HCT116 (cell line): ENCODE data around the gene PIK3CD. TPM values are rescaled to one million over a fixed set of nuclear protein-coding genes. Genes with fewer than 3 reads are reported as not detected.

ENCODE experiments used
- ATAC-seq: fragments of 200-7000 bp; cut with Tn5 transposase; 2 replicates; pipeline ENCODE4 v1.9.1; 2020; ENCODE audit warnings: mild to moderate bottlenecking, moderate library complexity
- BruUV-seq: library from RNA; stranded (reverse); fragments of 400-500 nt; replicated peaks from 2 replicates; lab custom pipeline; 2021; lab: Mats Ljungman, UMichigan
- CTCF ChIA-PET: fragments of 300-600 bp; sonication (Branson Sonifier 250); formaldehyde crosslinking; loops from one replicate; lab custom pipeline; 2021; ENCODE audit warnings: antibody characterized with exemption; lab: Charles Lee
- POLR2A ChIA-PET: fragments of 300-600, 350-600 bp; sonication (Branson Sonifier 250); formaldehyde crosslinking; loops from one replicate; lab custom pipeline; 2021; ENCODE audit warnings: antibody characterized with exemption; lab: Charles Lee
- RAD21 ChIA-PET, 2 experiments: fragments of 300-600 bp; sonication (Branson Sonifier 250); formaldehyde crosslinking; loops; one replicate each; lab custom pipeline; 2023; ENCODE audit warnings: low total read pairs in 2 of 2; ENCODE audit not compliant: uncharacterized antibody in 2 of 2, unreplicated experiment in 2 of 2, low non-redundant PET in 1 of 2; lab: Charles Lee
- DNase-seq: peaks from one replicate; pipeline ENCODE4 v3.0.0-alpha.2; 2010; ENCODE audit warnings: low read depth, low spot score
- H2AFZ ChIP-seq: fragments of 200-600 bp; shearing (Covaris generic), sonication (generic); 2 replicates; pipeline ENCODE4 v1.6.1; 2017; ENCODE audit warnings: low read depth, mixed run types, mixed read lengths, antibody characterized with exemption, low read length; ENCODE audit not compliant: poor library complexity, severe bottlenecking
- H3K27ac ChIP-seq: 2 replicates; pipeline ENCODE4 v1.5.1; 2012; ENCODE audit warnings: low read depth, low read length
- H3K27me3 ChIP-seq: fragments of 200-600 bp; sonication (generic); 2 replicates; pipeline ENCODE4 v1.6.1; 2016; ENCODE audit warnings: mixed run types, low read length, mixed read lengths; ENCODE audit not compliant: insufficient read depth
- H3K36me3 ChIP-seq, 2 experiments: fragments of 200-500 bp in 1 of 2; fragments of 200-600 bp in 1 of 2; sonication (Bioruptor generic) in 1 of 2; sonication (generic) in 1 of 2; 2 replicates each; pipeline versions ENCODE4 v1.5.1 to v1.6.1; 2014 to 2016; ENCODE audit warnings: low read length in 2 of 2, inconsistent platforms in 1 of 2, mixed read lengths in 1 of 2, mixed run types in 1 of 2; ENCODE audit not compliant: insufficient read depth in 2 of 2, control insufficient read depth in 1 of 2
- H3K4me1 ChIP-seq, 2 experiments: fragments of 200-600 bp in 1 of 2; sonication (generic) in 1 of 2; 2 replicates each; pipeline versions ENCODE4 v1.5.1 to v1.6.1; 2012 to 2017; ENCODE audit warnings: low read length in 2 of 2, inconsistent platforms in 1 of 2, mild to moderate bottlenecking in 1 of 2, mixed read lengths in 1 of 2, mixed run types in 1 of 2, moderate library complexity in 1 of 2; ENCODE audit not compliant: insufficient read depth in 2 of 2, control insufficient read depth in 1 of 2
- H3K4me2 ChIP-seq: fragments of 200-600 bp; sonication (generic); 2 replicates; pipeline ENCODE4 v1.6.1; 2017; ENCODE audit warnings: mixed run types, low read length, mixed read lengths
- H3K4me3 ChIP-seq, 2 experiments: fragments of 200-600 bp in 1 of 2; sonication (generic) in 1 of 2; replicated peaks in 1 of 2; 2 replicates each; pipeline ENCODE4 v1.5.1; 2011 to 2016; ENCODE audit warnings: low read length in 2 of 2, control low read depth in 1 of 2, low read depth in 1 of 2, mild to moderate bottlenecking in 1 of 2, mixed read lengths in 1 of 2, mixed run types in 1 of 2
- H3K79me2 ChIP-seq: fragments of 200-600 bp; sonication (generic); 2 replicates; pipeline ENCODE4 v1.6.1; 2017; ENCODE audit warnings: mild to moderate bottlenecking, mixed run types, low read length, moderate library complexity, mixed read lengths; ENCODE audit not compliant: insufficient read depth
- H3K9ac ChIP-seq: fragments of 200-600 bp; sonication (generic); 2 replicates; pipeline ENCODE4 v1.6.1; 2016; ENCODE audit warnings: low read length, mixed read lengths
- H3K9me2 ChIP-seq: fragments of 200-600 bp; sonication (generic), shearing (Covaris generic); 2 replicates; pipeline ENCODE4 v1.6.1; 2017; ENCODE audit warnings: mixed run types, mild to moderate bottlenecking, moderate library complexity; ENCODE audit not compliant: insufficient read depth
- H3K9me3 ChIP-seq, 2 experiments: fragments of 200-500 bp in 1 of 2; fragments of 200-600 bp in 1 of 2; sonication (Bioruptor generic) in 1 of 2; sonication (generic) in 1 of 2; 2 replicates each; pipeline ENCODE4 v1.6.1; 2014 to 2017; ENCODE audit warnings: low read length in 2 of 2, mixed read lengths in 2 of 2, inconsistent platforms in 1 of 2, low read depth in 1 of 2, mild to moderate bottlenecking in 1 of 2, mixed run types in 1 of 2, moderate library complexity in 1 of 2; ENCODE audit not compliant: control insufficient read depth in 1 of 2, insufficient read depth in 1 of 2
- H4K20me1 ChIP-seq: fragments of 200-600 bp; sonication (generic), shearing (Covaris generic); 2 replicates; pipeline ENCODE4 v1.6.1; 2017; ENCODE audit warnings: mixed run types, mild to moderate bottlenecking, moderate library complexity; ENCODE audit not compliant: insufficient read depth
- CBX3 ChIP-seq: IDR thresholded peaks from 2 replicates; pipeline ENCODE4 v1.6.1; 2012; ENCODE audit warnings: low read depth
- CEBPB ChIP-seq: IDR thresholded peaks from 2 replicates; pipeline ENCODE4 v1.6.1; 2012; ENCODE audit warnings: low read depth
- EGR1 ChIP-seq: IDR thresholded peaks from 2 replicates; pipeline ENCODE4 v1.6.1; 2012; ENCODE audit warnings: low read depth
- ELF1 ChIP-seq: IDR thresholded peaks from 2 replicates; pipeline ENCODE4 v1.6.1; 2012; ENCODE audit warnings: low read depth, borderline replicate concordance
- EZH2 ChIP-seq: fragments of 200-600 bp; sonication (generic); IDR thresholded peaks from 2 replicates; pipeline ENCODE4 v1.6.1; 2017; ENCODE audit warnings: antibody characterized with exemption, mixed run types
- POLR2A ChIP-seq: IDR thresholded peaks from 2 replicates; pipeline ENCODE4 v1.7.0; 2011; ENCODE audit warnings: borderline replicate concordance; ENCODE audit not compliant: insufficient read depth, insufficient read length; ENCODE audit errors: extremely low read depth
- POLR2AphosphoS5 ChIP-seq: IDR thresholded peaks from 2 replicates; pipeline ENCODE4 v1.6.1; 2011; ENCODE audit warnings: mild to moderate bottlenecking, low read depth, low read length, moderate library complexity
- RAD21 ChIP-seq: IDR thresholded peaks from 2 replicates; pipeline ENCODE4 v1.6.1; 2012; ENCODE audit warnings: low read depth, mild to moderate bottlenecking
- SIN3A ChIP-seq: IDR thresholded peaks from 2 replicates; pipeline ENCODE4 v1.6.1; 2012; ENCODE audit warnings: low read depth
- SP1 ChIP-seq: IDR thresholded peaks from 2 replicates; pipeline ENCODE4 v1.6.1; 2012; ENCODE audit warnings: low read depth
- SRF ChIP-seq: IDR thresholded peaks from 2 replicates; pipeline ENCODE4 v1.6.1; 2012; ENCODE audit warnings: low read depth
- YY1 ChIP-seq: IDR thresholded peaks from 2 replicates; pipeline ENCODE4 v1.6.1; 2011; ENCODE audit warnings: low read length, low read depth, moderate library complexity, mild to moderate bottlenecking; ENCODE audit not compliant: insufficient replicate concordance; ENCODE audit errors: extremely low read depth
- ZFX ChIP-seq: fragments of 450-650 bp; IDR thresholded peaks from 2 replicates; pipeline ENCODE4 v1.6.1; 2017
- ZNF274 ChIP-seq: fragments of 200-500 bp; sonication (Bioruptor generic); IDR thresholded peaks from 2 replicates; pipeline ENCODE4 v1.6.1; 2014; ENCODE audit warnings: mild to moderate bottlenecking, low read depth, low read length, inconsistent platforms
- intact Hi-C: fragments of 100-400 bp; cut with micrococcal nuclease; formaldehyde crosslinking; loops from 2 replicates; pipeline ENCODE4 v1.10.0; 2022
- total RNA-seq: library from RNA; stranded (reverse); gene quantifications from one replicate; pipeline ENCODE4 v1.2.1, GENCODE V29; 2021; ENCODE audit not compliant: unreplicated experiment
- TF ChIP-seq, protein P1 (sequence below): IDR thresholded peaks from 2 replicates; pipeline ENCODE4 v1.6.1; 2012
- TF ChIP-seq, protein P2 (sequence below): IDR thresholded peaks from 2 replicates; pipeline ENCODE4 v1.6.1; 2012; ENCODE audit warnings: low read depth
- TF ChIP-seq, protein P3 (sequence below): IDR thresholded peaks from 2 replicates; pipeline ENCODE4 v1.6.1; 2011; ENCODE audit warnings: mild to moderate bottlenecking, low read length, moderate library complexity; ENCODE audit not compliant: insufficient replicate concordance; ENCODE audit errors: extremely low read depth

PIK3CD gene
- total RNA-seq, 1 experiment from 2014 or later = 9.2 TPM

GRCh38 chr1:9759939-9760338 lies 108.4 kb downstream of the PIK3CD start:
- CTCF ChIA-PET = no interaction called here

DNA sequence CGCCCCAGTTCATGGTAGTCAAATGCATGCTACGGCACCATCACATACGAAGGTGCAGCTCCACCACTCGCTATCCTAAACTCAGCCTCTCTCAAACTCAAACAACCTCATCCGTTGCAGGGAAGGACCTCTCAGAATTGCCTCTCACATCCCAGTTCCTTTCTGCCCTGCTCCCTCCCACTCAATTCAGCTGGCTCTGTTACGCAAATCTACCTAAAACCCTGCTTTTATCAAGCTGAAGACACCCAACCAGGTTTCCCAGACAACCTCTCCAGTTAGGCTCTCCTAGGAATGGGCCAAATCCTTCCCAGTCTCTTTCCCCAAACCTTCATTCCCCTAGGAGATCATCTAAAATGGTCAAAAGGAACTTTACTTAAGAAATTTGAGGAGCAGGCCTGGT lies 109.3 kb downstream of the PIK3CD start:
- Histone ChIP-seq H2AFZ (no peak overlapping the region), H3K9me3 (no peaks in the 10 kb centered on the region), H3K79me2 (peaks cover 50% of the 10 kb centered on the region), H3K27ac (no peak overlapping the region), H3K36me3 (no peaks in the 10 kb centered on the region; a peak in 2 of 4 replicates), H3K4me1 (peaks cover 2 to 7% of the 10 kb centered on the region in 2 experiments; a peak in 2 of 4 replicates), H3K9ac (no peak overlapping the region), H3K4me2 (no peak overlapping the region), H3K27me3 (no peaks in the 10 kb centered on the region), H3K9me2 (no peaks in the 10 kb centered on the region), H4K20me1 (peaks cover 7% of the 10 kb centered on the region; the same call in 1 of the 2 replicates), H3K4me3 (no peak overlapping the region)
- BruUV-seq = no TSS peak
- intact Hi-C loops = no loop called here
- ChIA-PET RAD21 (no interaction called here), CTCF (no interaction called here), POLR2A (no interaction called here)
- no peak for ATAC-seq
- no peak for DNase-seq
- no peak for TF ChIP-seq RAD21
- no peak for TF ChIP-seq ZFX
- TF ChIP-seq SIN3A = no peak
- TF ChIP-seq CEBPB = no peak
- no peak for TF ChIP-seq ELF1
- TF ChIP-seq POLR2AphosphoS5 = no peak
- no peak for TF ChIP-seq SRF
- no peak for TF ChIP-seq YY1
- TF ChIP-seq, protein P1, sequence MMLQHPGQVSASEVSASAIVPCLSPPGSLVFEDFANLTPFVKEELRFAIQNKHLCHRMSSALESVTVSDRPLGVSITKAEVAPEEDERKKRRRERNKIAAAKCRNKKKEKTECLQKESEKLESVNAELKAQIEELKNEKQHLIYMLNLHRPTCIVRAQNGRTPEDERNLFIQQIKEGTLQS = no peak
- TF ChIP-seq SP1 = no peak
- TF ChIP-seq EZH2 = no peak
- TF ChIP-seq, protein P2, sequence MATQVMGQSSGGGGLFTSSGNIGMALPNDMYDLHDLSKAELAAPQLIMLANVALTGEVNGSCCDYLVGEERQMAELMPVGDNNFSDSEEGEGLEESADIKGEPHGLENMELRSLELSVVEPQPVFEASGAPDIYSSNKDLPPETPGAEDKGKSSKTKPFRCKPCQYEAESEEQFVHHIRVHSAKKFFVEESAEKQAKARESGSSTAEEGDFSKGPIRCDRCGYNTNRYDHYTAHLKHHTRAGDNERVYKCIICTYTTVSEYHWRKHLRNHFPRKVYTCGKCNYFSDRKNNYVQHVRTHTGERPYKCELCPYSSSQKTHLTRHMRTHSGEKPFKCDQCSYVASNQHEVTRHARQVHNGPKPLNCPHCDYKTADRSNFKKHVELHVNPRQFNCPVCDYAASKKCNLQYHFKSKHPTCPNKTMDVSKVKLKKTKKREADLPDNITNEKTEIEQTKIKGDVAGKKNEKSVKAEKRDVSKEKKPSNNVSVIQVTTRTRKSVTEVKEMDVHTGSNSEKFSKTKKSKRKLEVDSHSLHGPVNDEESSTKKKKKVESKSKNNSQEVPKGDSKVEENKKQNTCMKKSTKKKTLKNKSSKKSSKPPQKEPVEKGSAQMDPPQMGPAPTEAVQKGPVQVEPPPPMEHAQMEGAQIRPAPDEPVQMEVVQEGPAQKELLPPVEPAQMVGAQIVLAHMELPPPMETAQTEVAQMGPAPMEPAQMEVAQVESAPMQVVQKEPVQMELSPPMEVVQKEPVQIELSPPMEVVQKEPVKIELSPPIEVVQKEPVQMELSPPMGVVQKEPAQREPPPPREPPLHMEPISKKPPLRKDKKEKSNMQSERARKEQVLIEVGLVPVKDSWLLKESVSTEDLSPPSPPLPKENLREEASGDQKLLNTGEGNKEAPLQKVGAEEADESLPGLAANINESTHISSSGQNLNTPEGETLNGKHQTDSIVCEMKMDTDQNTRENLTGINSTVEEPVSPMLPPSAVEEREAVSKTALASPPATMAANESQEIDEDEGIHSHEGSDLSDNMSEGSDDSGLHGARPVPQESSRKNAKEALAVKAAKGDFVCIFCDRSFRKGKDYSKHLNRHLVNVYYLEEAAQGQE = no peak
- TF ChIP-seq EGR1 = no peak

More at GRCh38 chr1:9759939-9760338, 108.4 kb downstream of the PIK3CD start:
- intact Hi-C loops = no loop called here
- H4K20me1 ChIP-seq = peaks cover 7% of the 10 kb centered on the region; the same call in 1 of the 2 replicates
- no peak overlapping the region for H3K9ac ChIP-seq
- peaks cover 0 to 7% of the 10 kb centered on the region in 2 experiments; a peak in 1 of 4 replicates for H3K4me1 ChIP-seq
- H3K9me3 ChIP-seq = no peaks in the 10 kb centered on the region
- no peak overlapping the region for H3K4me2 ChIP-seq
- H3K4me3 ChIP-seq = no peak overlapping the region
- H3K36me3 ChIP-seq = no peaks in the 10 kb centered on the region; a peak in 2 of 4 replicates
- H3K27me3 ChIP-seq = no peaks in the 10 kb centered on the region
- no peak overlapping the region for H3K27ac ChIP-seq
- DNase-seq (no peak), ATAC-seq (no peak)
- RAD21 ChIA-PET = no interaction called here
- no TSS peak for BruUV-seq
- peaks cover 52% of the 10 kb centered on the region; the same call in 1 of the 2 replicates for H3K79me2 ChIP-seq
- TF ChIP-seq ZNF274 (no peak), POLR2A (no peak), RAD21 (no peak), CBX3 (no peak), EZH2 (no peak)
- TF ChIP-seq, protein P3, sequence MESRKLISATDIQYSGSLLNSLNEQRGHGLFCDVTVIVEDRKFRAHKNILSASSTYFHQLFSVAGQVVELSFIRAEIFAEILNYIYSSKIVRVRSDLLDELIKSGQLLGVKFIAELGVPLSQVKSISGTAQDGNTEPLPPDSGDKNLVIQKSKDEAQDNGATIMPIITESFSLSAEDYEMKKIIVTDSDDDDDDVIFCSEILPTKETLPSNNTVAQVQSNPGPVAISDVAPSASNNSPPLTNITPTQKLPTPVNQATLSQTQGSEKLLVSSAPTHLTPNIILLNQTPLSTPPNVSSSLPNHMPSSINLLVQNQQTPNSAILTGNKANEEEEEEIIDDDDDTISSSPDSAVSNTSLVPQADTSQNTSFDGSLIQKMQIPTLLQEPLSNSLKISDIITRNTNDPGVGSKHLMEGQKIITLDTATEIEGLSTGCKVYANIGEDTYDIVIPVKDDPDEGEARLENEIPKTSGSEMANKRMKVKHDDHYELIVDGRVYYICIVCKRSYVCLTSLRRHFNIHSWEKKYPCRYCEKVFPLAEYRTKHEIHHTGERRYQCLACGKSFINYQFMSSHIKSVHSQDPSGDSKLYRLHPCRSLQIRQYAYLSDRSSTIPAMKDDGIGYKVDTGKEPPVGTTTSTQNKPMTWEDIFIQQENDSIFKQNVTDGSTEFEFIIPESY = no peak
- no peak overlapping the region for H2AFZ ChIP-seq
- H3K9me2 ChIP-seq = no peaks in the 10 kb centered on the region
- POLR2A ChIA-PET = no interaction called here
